Measurements from ENCODE around the gene AFTPH. TPM values are rescaled to one million over a fixed set of nuclear protein-coding genes. Genes with fewer than 3 reads are reported as not detected.

Gene AFTPH
- polyA plus RNA-seq, 2 of the 4 experiments (the other 2 are of a cell fraction) = 24.0 to 51.4 TPM

- 50% methylated on average over 5 of the region's 6 CpGs for WGBS (ENCODE audit: missing lambda C conversion rate)
Measured at GRCh38 chr2:64617631-64618151, 93.6 kb downstream of the AFTPH start.

DNA sequence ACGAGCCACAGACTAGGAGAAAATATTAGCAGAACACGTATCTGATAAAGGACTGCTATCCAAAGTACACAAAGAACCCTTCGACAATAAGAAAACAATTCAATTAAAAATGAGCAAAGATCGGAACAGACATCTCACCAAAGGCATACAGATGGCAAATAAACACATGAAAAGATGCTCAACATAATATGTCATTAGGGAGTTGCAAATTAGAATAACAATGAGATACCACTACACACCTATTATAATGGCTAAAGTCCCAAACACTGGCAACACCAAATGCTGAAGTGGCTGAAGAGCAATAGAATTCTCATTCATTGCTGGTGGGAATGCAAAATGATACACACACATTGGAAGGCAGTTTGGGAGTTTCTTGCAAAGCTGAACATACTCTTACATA, 96.5 kb downstream of the AFTPH start:
- Histone ChIP-seq H3K4me2 (no peak overlapping the region), H3K27ac (no peak overlapping the region), H3K4me3 (no peak overlapping the region), H3K9me3 (no peaks in the 10 kb centered on the region), H3K4me1 (no peaks in the 10 kb centered on the region)
- 82% methylated on average over 4 of the region's 4 CpGs for WGBS (ENCODE audit: missing lambda C conversion rate)
- ChIA-PET CTCF (interaction anchor here (1.8 to 6.8 kb wide), 3 partner anchors 12 to 34 kb away, joined by 7 to 69 read pairs (median 11); no protein-coding TSS in a partner anchor), POLR2A (no interaction called here)
- TF ChIP-seq ELK1 (IDR thresholded peaks at IDR 0.05; ENCODE audit: low read depth, low read length) (no peak), EHF (CRISPR knock-in tag; IDR thresholded peaks at IDR 0.05) (no peak), GATA3 (IDR thresholded peaks at IDR 0.05; ENCODE audit: borderline replicate concordance) (no peak), HOXB13 (CRISPR knock-in tag; IDR thresholded peaks at IDR 0.05; ENCODE audit: low read depth) (no peak), HEYL (CRISPR knock-in tag; IDR thresholded peaks at IDR 0.05) (no peak), JUNB (IDR thresholded peaks at IDR 0.05) (no peak), FOSL2 (IDR thresholded peaks at IDR 0.05) (no peak), FOSL2 (CRISPR knock-in tag; IDR thresholded peaks at IDR 0.05) (no peak), ZC3H11A (IDR thresholded peaks at IDR 0.05) (no peak)
- DNase-seq (ENCODE audit: low read depth in 1 of 2, low spot score in 1 of 2) = no peak
- FAIRE-seq = no peak
- ATAC-seq = no peak

More at GRCh38 chr2:64617631-64618151, 93.6 kb downstream of the AFTPH start:
- no peak for DNase-seq (ENCODE audit: low read depth in 1 of 2, low spot score in 1 of 2)
- Histone ChIP-seq H3K9me3 (no peaks in the 10 kb centered on the region), H3K4me1 (no peaks in the 10 kb centered on the region), H3K27ac (no peak overlapping the region), H3K4me2 (no peak overlapping the region), H3K4me3 (no peak overlapping the region)
- POLR2A ChIA-PET = interaction anchor here (2.3 to 2.5 kb wide), 2 partner anchors 9 to 36 kb away, joined by 9 to 11 read pairs; partner anchors contain the start of gene SERTAD2
- no peak for ATAC-seq
- TF ChIP-seq CTCF (IDR thresholded peaks at IDR 0.05) = no peak
- CTCF ChIA-PET = interaction anchor here (0.6 to 6.8 kb wide), 14 partner anchors 9 to 424 kb away, joined by 3 to 69 read pairs (median 4); no protein-coding TSS in a partner anchor
- FAIRE-seq = no peak

DNA sequence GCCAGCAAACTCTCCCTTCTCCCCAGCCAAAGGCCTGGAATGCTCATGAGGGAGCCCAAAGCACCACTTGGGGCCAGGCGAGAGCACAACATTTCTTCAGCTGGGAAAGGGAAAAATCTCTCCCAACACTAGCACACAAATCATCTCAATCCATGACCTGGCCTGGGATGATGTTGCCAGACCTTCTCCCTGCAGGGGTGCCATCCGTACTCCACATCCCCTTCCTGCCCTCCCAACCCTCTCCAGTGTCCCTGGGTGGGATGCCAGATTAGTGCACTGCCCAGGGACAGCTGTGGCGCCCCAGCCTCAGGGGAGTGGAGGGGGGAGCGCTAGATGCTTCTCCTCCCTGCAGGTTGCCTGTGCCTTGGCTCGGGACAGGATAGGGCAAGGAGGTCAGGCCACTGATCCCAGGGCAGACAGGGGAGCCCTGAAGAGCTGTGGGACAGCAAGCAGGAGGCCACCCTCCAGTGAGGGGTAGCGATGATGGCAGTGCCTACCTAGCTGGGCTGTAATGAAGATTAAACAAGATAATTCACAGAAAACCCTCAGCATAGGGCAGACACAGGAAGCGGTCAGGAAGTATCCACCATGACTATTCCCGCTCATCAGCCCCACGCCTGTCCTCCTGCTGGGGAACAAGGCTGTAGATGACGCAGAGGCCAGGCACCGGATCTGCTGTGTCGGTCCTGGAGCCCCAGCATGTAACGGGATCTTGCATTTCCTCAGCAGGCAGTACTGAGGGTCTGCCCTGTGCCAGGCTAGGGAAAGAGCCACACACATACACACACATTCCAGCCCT, 98.5 kb downstream of the AFTPH start:
- TF ChIP-seq FOXS1 (CRISPR knock-in tag; IDR thresholded peaks at IDR 0.05) (no peak), RARB (CRISPR knock-in tag; IDR thresholded peaks at IDR 0.05) (no peak), ATOH8 (CRISPR knock-in tag; IDR thresholded peaks at IDR 0.05; ENCODE audit: low read depth) (no peak), POLR2AphosphoS2 (conservative IDR thresholded peaks at IDR 0.05; ENCODE audit: low read length) (no peak), HOXB13 (CRISPR knock-in tag; IDR thresholded peaks at IDR 0.05; ENCODE audit: low read depth) (no peak), FOSB (CRISPR knock-in tag; IDR thresholded peaks at IDR 0.05) (no peak), MAFK (IDR thresholded peaks at IDR 0.05; ENCODE audit: partially characterized antibody) (no peak), TFCP2L1 (CRISPR knock-in tag; IDR thresholded peaks at IDR 0.05) (no peak), MAZ (IDR thresholded peaks at IDR 0.05; ENCODE audit: borderline replicate concordance, low read depth, low read length) (no peak), ZSCAN20 (CRISPR knock-in tag; IDR thresholded peaks at IDR 0.05) (no peak), CHD2 (IDR thresholded peaks at IDR 0.05; ENCODE audit: low read length, partially characterized antibody) (no peak), PHF8 (IDR thresholded peaks at IDR 0.05; ENCODE audit: borderline replicate concordance, low read depth) (no peak), HES2 (IDR thresholded peaks at IDR 0.05) (no peak)
- Histone ChIP-seq H3K4me2 (no peak overlapping the region), H3K4me3 (no peak overlapping the region), H3K4me1 (no peaks in the 10 kb centered on the region), H3K9me3 (no peaks in the 10 kb centered on the region), H3K27ac (no peak overlapping the region)
- FAIRE-seq (no peak), ATAC-seq (peak in 1 of 2 experiments; percentile 8; a peak in 2 of 6 replicates), DNase-seq (ENCODE audit: low read depth in 1 of 2, low spot score in 1 of 2) (no peak)
- ChIA-PET POLR2A (no interaction called here), CTCF (interaction anchor here (0.8 to 6.8 kb wide), 7 partner anchors 9 to 250 kb away, joined by 3 to 69 read pairs (median 7); partner anchors contain the start of gene SERTAD2)
- WGBS (ENCODE audit: missing lambda C conversion rate) = 88% methylated on average over 12 of the region's 13 CpGs

All from A549 (cell line).